GM12878 (cell line): Measurements from ENCODE around the gene VEGFA. TPM values are rescaled to one million over a fixed set of nuclear protein-coding genes. Genes with fewer than 3 reads are reported as not detected.

Source experiments
- ATAC-seq: fragments of 200-7000 bp; cut with Tn5 transposase; 3 replicates; pipeline ENCODE4 v1.9.1; 2020; ENCODE audit warnings: mild to moderate bottlenecking, moderate library complexity
- BruUV-seq: library from RNA; stranded (reverse); fragments of 400-500 nt; replicated peaks from 2 replicates; lab custom pipeline; 2021; lab: Mats Ljungman, UMichigan
- CTCF ChIA-PET: fragments of 300-600 bp; sonication (Branson Sonifier 250); formaldehyde crosslinking; extraction: SDS; loops from one replicate; lab custom pipeline; 2021; ENCODE audit warnings: inconsistent platforms; lab: Yijun Ruan, JAX
- POLR2A ChIA-PET: fragments of 350-600 bp; formaldehyde crosslinking; extraction: SDS; loops from one replicate; lab custom pipeline; 2021; ENCODE audit warnings: inconsistent platforms; lab: Charles Lee
- RAD21 ChIA-PET: fragments of 300-600 bp; sonication (Branson Sonifier 250); formaldehyde crosslinking; loops from one replicate; lab custom pipeline; 2023; ENCODE audit warnings: antibody characterized with exemption; ENCODE audit not compliant: unreplicated experiment; lab: Charles Lee
- SMC1A ChIA-PET: fragments of 300-600 bp; sonication (Branson Sonifier 250); formaldehyde crosslinking; loops from one replicate; lab custom pipeline; 2023; ENCODE audit not compliant: unreplicated experiment, uncharacterized antibody; lab: Charles Lee
- DNase-seq: peaks from one replicate; pipeline ENCODE4 v3.0.0-alpha.2; 2011; ENCODE audit warnings: low read depth, low spot score
- FAIRE-seq: peaks from 3 replicates; lab custom pipeline; 2011; peaks lifted over from hg19 to GRCh38; lab: Jason Lieb, UNC
- H2AFZ ChIP-seq: 2 replicates; pipeline ENCODE4 v1.6.0; 2011; ENCODE audit warnings: low read depth, low read length, control low read depth; ENCODE audit not compliant: control insufficient read depth
- H3K27ac ChIP-seq: 2 replicates; pipeline ENCODE4 v1.5.1; 2011; ENCODE audit warnings: control low read depth; ENCODE audit not compliant: control insufficient read depth, insufficient read depth
- H3K27me3 ChIP-seq, 2 experiments: replicated peaks in 1 of 2; 2 replicates each; pipeline versions ENCODE4 v1.6.0 to v1.6.1; 2011; ENCODE audit warnings: low read length in 1 of 2; ENCODE audit not compliant: control insufficient read depth in 2 of 2, insufficient read depth in 2 of 2
- H3K36me3 ChIP-seq, 2 experiments: 2 replicates each; pipeline ENCODE4 v1.5.1; 2011; ENCODE audit warnings: low read length in 1 of 2; ENCODE audit not compliant: control insufficient read depth in 2 of 2, insufficient read depth in 2 of 2
- H3K4me1 ChIP-seq: 2 replicates; pipeline ENCODE4 v1.6.1; 2011; ENCODE audit warnings: mild to moderate bottlenecking, low read length, moderate library complexity, mixed read lengths; ENCODE audit not compliant: control insufficient read depth, insufficient read depth
- H3K4me2 ChIP-seq: 2 replicates; pipeline ENCODE4 v1.6.0; 2011; ENCODE audit warnings: control low read depth; ENCODE audit not compliant: control insufficient read depth, insufficient read depth
- H3K4me3 ChIP-seq: fragments of 200-600 bp; sonication (generic); 2 replicates; pipeline ENCODE4 v1.5.1; 2016
- H3K79me2 ChIP-seq: 2 replicates; pipeline ENCODE4 v1.6.0; 2011; ENCODE audit warnings: low read length; ENCODE audit not compliant: control insufficient read depth, insufficient read depth
- H3K9ac ChIP-seq: 2 replicates; pipeline ENCODE4 v1.8.0; 2011; ENCODE audit warnings: low read length, control low read depth, mixed read lengths; ENCODE audit not compliant: control insufficient read depth, insufficient read depth
- H3K9me3 ChIP-seq: replicated peaks from 3 replicates; pipeline ENCODE4 v1.5.1; 2011; ENCODE audit warnings: mild to moderate bottlenecking, low read length; ENCODE audit not compliant: control insufficient read depth, insufficient read depth
- H4K20me1 ChIP-seq: 2 replicates; pipeline ENCODE4 v1.6.0; 2011; ENCODE audit not compliant: control insufficient read depth, insufficient read depth
- ATF7 ChIP-seq: fragments of 450-650 bp; IDR thresholded peaks from 2 replicates; pipeline ENCODE4 v1.6.1; 2016; ENCODE audit warnings: low read depth, mild to moderate bottlenecking
- EED ChIP-seq: sonication (generic); IDR thresholded peaks from 2 replicates; pipeline ENCODE4 v1.6.1; 2016; ENCODE audit warnings: antibody characterized with exemption, low read depth
- GATAD2B ChIP-seq: fragments of 450-650 bp; conservative IDR thresholded peaks from 2 replicates; pipeline ENCODE4 v1.6.1; 2017; ENCODE audit warnings: low read depth, mild to moderate bottlenecking, moderate library complexity
- HDGF ChIP-seq: fragments of 450-650 bp; IDR thresholded peaks from 2 replicates; pipeline ENCODE4 v1.6.1; 2016; ENCODE audit warnings: antibody characterized with exemption
- JUNB ChIP-seq: IDR thresholded peaks from 2 replicates; pipeline ENCODE4 v1.6.1; 2016; ENCODE audit warnings: antibody characterized with exemption, mild to moderate bottlenecking
- POLR2AphosphoS5 ChIP-seq: IDR thresholded peaks from 2 replicates; pipeline ENCODE4 v1.6.1; 2011; ENCODE audit warnings: mild to moderate bottlenecking, low read length, inconsistent platforms
- RAD21 ChIP-seq: IDR thresholded peaks from 2 replicates; pipeline ENCODE4 v1.6.1; 2011; ENCODE audit warnings: mild to moderate bottlenecking, low read depth, low read length, moderate library complexity; ENCODE audit not compliant: insufficient read depth
- REST ChIP-seq: IDR thresholded peaks from 2 replicates; pipeline ENCODE4 v1.6.1; 2012; ENCODE audit warnings: mild to moderate bottlenecking, low read depth, low read length
- SMC3 ChIP-seq: IDR thresholded peaks from 2 replicates; pipeline ENCODE4 v1.6.1; 2011; ENCODE audit warnings: low read length, improper control_type of control experiment, borderline replicate concordance
- STAT1 ChIP-seq: fragments of 450-650 bp; conservative IDR thresholded peaks from 2 replicates; pipeline ENCODE4 v1.6.1; 2014; ENCODE audit warnings: antibody characterized with exemption, mild to moderate bottlenecking
- USF1 ChIP-seq: IDR thresholded peaks from 2 replicates; pipeline ENCODE4 v1.6.1; 2011; ENCODE audit warnings: borderline replicate concordance, low read depth, mild to moderate bottlenecking, moderate library complexity, mixed read lengths, low read length; ENCODE audit not compliant: insufficient read depth; ENCODE audit errors: extremely low read length
- ZBTB40 ChIP-seq: fragments of 450-650 bp; IDR thresholded peaks from 2 replicates; pipeline ENCODE4 v1.6.1; 2016; ENCODE audit warnings: mild to moderate bottlenecking, moderate library complexity, borderline replicate concordance
- ZNF384 ChIP-seq: IDR thresholded peaks from 2 replicates; pipeline ENCODE4 v1.6.1; 2012; ENCODE audit warnings: low read depth, mild to moderate bottlenecking, low read length, improper control_type of control experiment, borderline replicate concordance
- ZNF622 ChIP-seq: fragments of 450-650 bp; IDR thresholded peaks from 2 replicates; pipeline ENCODE4 v1.6.1; 2017; ENCODE audit warnings: mild to moderate bottlenecking, inconsistent platforms
- WGBS: methylation state at CpG from one replicate; pipeline ENCODE4 v1.1.6; 2016; ENCODE audit warnings: low lambda C conversion rate; ENCODE audit not compliant: insufficient replicate concordance, insufficient coverage; ENCODE audit errors: missing lambda C conversion rate; 5-methylcytosine and 5-hydroxymethylcytosine counted together
- in situ Hi-C: fragments of 300-500 bp; cut with MboI; formaldehyde crosslinking; loops from 9 replicates; pipeline ENCODE4 v1.14.3; 2018; ENCODE audit warnings: mixed read lengths
- intact Hi-C: fragments of 100-400 bp; cut with micrococcal nuclease; formaldehyde crosslinking; loops from one replicate; pipeline ENCODE4 v1.14.2; 2022; ENCODE audit not compliant: unreplicated experiment
- polyA plus RNA-seq, 11 experiments: library from polyadenylated mRNA; depleted of rRNA in 4 of 11; unstranded in 6 of 11; stranded (reverse) in 5 of 11; fragments of >200 nt; fragmentation: Nextera tagmentation in 4 of 11; fragmentation: Illumina TruSeq in 1 of 11; extraction: Ambion mirVana in 4 of 11; extraction: Trizol in 1 of 11; gene quantifications; 1 replicate in 1 of 11; 2 replicates in 10 of 11; pipeline versions ENCODE4 v1.2.1 to v1.2.3, GENCODE V29; 2011 to 2016; ENCODE audit warnings: inconsistent platforms in 2 of 11, missing spikeins in 2 of 11, low read depth in 1 of 11
- total RNA-seq, 4 experiments: library from RNA; depleted of rRNA in 3 of 4; stranded (reverse); fragments of >200 nt in 3 of 4; fragmentation: Illumina TruSeq in 1 of 4; extraction: Trizol in 1 of 4; gene quantifications; 2 replicates each; pipeline versions ENCODE4 v1.2.1 to v1.2.3, GENCODE V29; 2013 to 2021

The VEGFA gene
- total and polyA plus RNA-seq, 10 of the 15 experiments (the other 5 are each of a cell fraction or from before 2014, with no cell fraction given): 0.96 to 140 (median 16.9) TPM

- H3K36me3 ChIP-seq: no peaks in the 10 kb centered on the region
- intact Hi-C loops (no loop called here), in situ Hi-C loops (no loop called here)
- no TSS peak for BruUV-seq
- H3K27ac ChIP-seq: no peak overlapping the region
- WGBS: 10% methylated on average over 6 of the region's 6 CpGs
- no peak overlapping the region for H3K4me2 ChIP-seq
- TF ChIP-seq SMC3 (no peak), ZNF622 (no peak), STAT1 (no peak), ATF7 (peak; percentile 25; the same call in 1 of the 2 replicates), ZNF384 (0 out of 2 replicates have a peak, but pooled peaks have one; percentile 46), REST (no peak), ZBTB40 (no peak), USF1 (no peak), JUNB (peak; percentile 40; the same call in 1 of the 2 replicates), GATAD2B (no peak), HDGF (no peak), RAD21 (no peak), EED (0 out of 2 replicates have a peak, but pooled peaks have one; percentile 17), POLR2AphosphoS5 (no peak)
- ATAC-seq: no peak
- H3K9ac ChIP-seq: no peak overlapping the region
- RAD21 ChIA-PET: interaction anchor here (0.6 to 1.8 kb wide), 4 partner anchors 38 to 481 kb away, joined by 3 to 4 read pairs (median 3); no protein-coding TSS in a partner anchor
- no peaks in the 10 kb centered on the region for H4K20me1 ChIP-seq
- no peak for FAIRE-seq
- POLR2A ChIA-PET: interaction anchor here (0.6 to 1.5 kb wide), 3 partner anchors 10 to 38 kb away, joined by 3 to 5 read pairs (median 4); no protein-coding TSS in a partner anchor
- no peaks in the 10 kb centered on the region for H3K79me2 ChIP-seq
- CTCF ChIA-PET: interaction anchor here (0.9 to 5.1 kb wide), 9 partner anchors 7 to 316 kb away, joined by 3 to 43 read pairs (median 4); partner anchors contain the start of gene VEGFA
- DNase-seq: no peak
- H2AFZ ChIP-seq: no peak overlapping the region
- no peaks in the 10 kb centered on the region for H3K27me3 ChIP-seq
- peaks cover under 1% of the 10 kb centered on the region for H3K4me1 ChIP-seq
- no peaks in the 10 kb centered on the region for H3K9me3 ChIP-seq
- SMC1A ChIA-PET: interaction anchor here (1.0 to 1.6 kb wide), 4 partner anchors 28 to 100 kb away, joined by 3 to 4 read pairs (median 4); no protein-coding TSS in a partner anchor
- H3K4me3 ChIP-seq: no peak overlapping the region
Observed at GRCh38 chr6:43762966-43763695, 6.9 kb upstream of the VEGFA start.
